Prostate gland (tissue), 2 donors: ENCODE data around the gene SCARB1.

Source experiments
- CTCF ChIP-seq, 4 experiments: fragments of 200-600 bp in 2 of 4; fragments of 450-650 bp in 2 of 4; sonication (generic) in 2 of 4; IDR thresholded peaks; 1 replicate in 3 of 4; 2 replicates in 1 of 4; pipeline ENCODE4 v1.5.1; 2016 to 2019; ENCODE audit warnings: antibody characterized with exemption in 4 of 4, mild to moderate bottlenecking in 2 of 4, moderate library complexity in 2 of 4
- POLR2A ChIP-seq: fragments of 450-650 bp; IDR thresholded peaks from one replicate; pipeline ENCODE4 v1.6.1; 2016; ENCODE audit warnings: antibody characterized with exemption, mild to moderate bottlenecking
- POLR2AphosphoS5 ChIP-seq: sonication (generic); formaldehyde crosslinking; IDR thresholded peaks from one replicate; pipeline ENCODE4 v1.6.1; 2017; ENCODE audit warnings: antibody characterized with exemption

- TF ChIP-seq CTCF (IDR thresholded peaks at IDR 0.05): no peak
- no peak for TF ChIP-seq POLR2A
- no peak for TF ChIP-seq POLR2AphosphoS5
Measured at GRCh38 chr12:124852911-124853427, 10.7 kb downstream of the SCARB1 start.
